Heart left ventricle (tissue), 16 donors: ENCODE measurements around the gene RGS7. TPM values are rescaled to one million over a fixed set of nuclear protein-coding genes. Genes with fewer than 3 reads are reported as not detected.

ENCODE experiments used
- ATAC-seq, 4 donors: fragments of 200-7000 bp; cut with Tn5 transposase; one replicate each; pipeline ENCODE4 v1.9.1; 2020 to 2022; ENCODE audit warnings: moderate library complexity in 4 of 4, mild to moderate bottlenecking in 3 of 4, moderate number of reproducible peaks in 1 of 4
- DNase-seq, 5 donors: peaks; one replicate each; pipeline ENCODE4 v3.0.0-alpha.2; 2020
- H3K27ac ChIP-seq, 12 donors: fragments of 200-600 bp; sonication (generic) in 4 of 12; one replicate each; pipeline versions ENCODE4 v1.5.0 to v1.8.0; 2016 to 2022; ENCODE audit warnings: mild to moderate bottlenecking in 2 of 12
- H3K27me3 ChIP-seq, 9 donors: fragments of 200-600 bp; sonication (generic) in 2 of 9; one replicate each; pipeline versions ENCODE4 v1.5.1 to v1.8.0; 2016 to 2022; ENCODE audit warnings: mild to moderate bottlenecking in 3 of 9
- H3K36me3 ChIP-seq, 9 donors: fragments of 200-600 bp; sonication (generic) in 2 of 9; one replicate each; pipeline versions ENCODE4 v1.5.0 to v1.8.0; 2018 to 2022; ENCODE audit warnings: mild to moderate bottlenecking in 2 of 9
- H3K4me1 ChIP-seq, 12 donors: fragments of 200-600 bp; sonication (generic) in 4 of 12; one replicate each; pipeline versions ENCODE4 v1.5.0 to v1.8.0; 2016 to 2022; ENCODE audit warnings: mild to moderate bottlenecking in 3 of 12
- H3K4me3 ChIP-seq, 12 donors: fragments of 200-600 bp; sonication (generic) in 4 of 12; one replicate each; pipeline versions ENCODE4 v1.5.0 to v1.8.0; 2017 to 2022; ENCODE audit warnings: mild to moderate bottlenecking in 9 of 12, moderate library complexity in 4 of 12
- H3K9me3 ChIP-seq, 12 donors: fragments of 200-600 bp; sonication (generic) in 4 of 12; one replicate each; pipeline versions ENCODE4 v1.5.0 to v1.8.0; 2016 to 2022; ENCODE audit warnings: mild to moderate bottlenecking in 1 of 12
- POLR2A ChIP-seq, 2 donors: fragments of 450-650 bp; IDR thresholded peaks; one replicate each; pipeline ENCODE4 v1.6.1; 2017; ENCODE audit warnings: antibody characterized with exemption in 2 of 2, mild to moderate bottlenecking in 2 of 2, moderate library complexity in 2 of 2
- WGBS, 4 donors: extraction: QIAGEN DNeasy Blood & Tissue Kit in 2 of 4; methylation state at CpG; one replicate each; pipeline versions ENCODE4 v1.1.5 to v1.1.7; 2013 to 2018; 5-methylcytosine and 5-hydroxymethylcytosine counted together
- intact Hi-C, 10 donors: fragments of 100-400 bp; cut with DNase I; formaldehyde crosslinking; loops; one replicate each; pipeline versions ENCODE4 v1.11.1 to v1.14.2; 2022
- polyA plus RNA-seq, 2 donors: library from polyadenylated mRNA; stranded (reverse); fragments of 200-250 nt; gene quantifications; one replicate each; pipeline ENCODE4 v1.2.3, GENCODE V29; 2013
- total RNA-seq, 9 donors: library from RNA; depleted of rRNA in 2 of 9; stranded (reverse); fragments of >200 nt in 2 of 9; fragmentation: NEBNext Ultra II Directional in 3 of 9; extraction: Animal tissue kit (Norgen Biotek cat#: 25700) in 3 of 9; gene quantifications; one replicate each; pipeline versions ENCODE4 v1.1.0 to v1.2.4, GENCODE V29; 2016 to 2023
- TF ChIP-seq, protein P1 (sequence below), 12 donors: fragments of 200-600 bp; sonication (generic) in 4 of 12; IDR thresholded peaks; one replicate each; pipeline versions ENCODE4 v1.5.0 to v1.8.0; 2018 to 2022; ENCODE audit warnings: antibody characterized with exemption in 12 of 12, mild to moderate bottlenecking in 5 of 12
- donor health status: ischemic (EF 13 %, LVEDD 7.1; RV severe dilation, severe dysfunction).
- donor health status: healthy with polysubstance abuse.
- donor health status: DM: no; HTN: yes; CAD: no.
- donor health status: DM: no; HTN: no; CAD: no.
- donor health status: ischemic (EF 25% LVEDD 6.9; RV normal size, moderate dysfunction).
- donor health status: ischemic (EF 25% LVEDD 5.7; RV mildly dilated, moderate dysfunction).
- donor health status: healthy.
- donor health status: DM: yes; HTN: yes; CAD: no.
- donor health status: ischemic (EF 35%, LVEDD 5.7; RV mildly dilated, moderate dysfunction).
- donor health status: nonischemic (EF 11% LVEDD 7.7; RV severe dilation, severe dysfunction).
- donor health status: DM: yes; HTN: yes; CAD: no.
- donor health status: PGD.
- donor health status: ischemic (EF 29% LVEDD 5.4; RV normal size, mild dysfunction).
- donor health status: nonischemic (EF 23%, LVEDD 6.1; RV moderate dilation, normal function).

Gene RGS7
- total and polyA plus RNA-seq, 11 donors, result not detected

GRCh38 chr1:241180569-241180968 is 176.4 kb downstream of the RGS7 start:
- H3K27ac ChIP-seq, result no peak overlapping the region
- intact Hi-C loops, result no loop called here
- H3K27me3 ChIP-seq, result no peaks in the 10 kb centered on the region
- H3K4me1 ChIP-seq, result no peaks in the 10 kb centered on the region
- DNase-seq, result no peak
- 68 to 80% (median 70%) methylated on average over 4 of the region's 4 CpGs for WGBS, 4 donors
- no peaks in the 10 kb centered on the region for H3K36me3 ChIP-seq
- H3K4me3 ChIP-seq, result no peak overlapping the region
- ATAC-seq, result no peak
- TF ChIP-seq, protein P1, sequence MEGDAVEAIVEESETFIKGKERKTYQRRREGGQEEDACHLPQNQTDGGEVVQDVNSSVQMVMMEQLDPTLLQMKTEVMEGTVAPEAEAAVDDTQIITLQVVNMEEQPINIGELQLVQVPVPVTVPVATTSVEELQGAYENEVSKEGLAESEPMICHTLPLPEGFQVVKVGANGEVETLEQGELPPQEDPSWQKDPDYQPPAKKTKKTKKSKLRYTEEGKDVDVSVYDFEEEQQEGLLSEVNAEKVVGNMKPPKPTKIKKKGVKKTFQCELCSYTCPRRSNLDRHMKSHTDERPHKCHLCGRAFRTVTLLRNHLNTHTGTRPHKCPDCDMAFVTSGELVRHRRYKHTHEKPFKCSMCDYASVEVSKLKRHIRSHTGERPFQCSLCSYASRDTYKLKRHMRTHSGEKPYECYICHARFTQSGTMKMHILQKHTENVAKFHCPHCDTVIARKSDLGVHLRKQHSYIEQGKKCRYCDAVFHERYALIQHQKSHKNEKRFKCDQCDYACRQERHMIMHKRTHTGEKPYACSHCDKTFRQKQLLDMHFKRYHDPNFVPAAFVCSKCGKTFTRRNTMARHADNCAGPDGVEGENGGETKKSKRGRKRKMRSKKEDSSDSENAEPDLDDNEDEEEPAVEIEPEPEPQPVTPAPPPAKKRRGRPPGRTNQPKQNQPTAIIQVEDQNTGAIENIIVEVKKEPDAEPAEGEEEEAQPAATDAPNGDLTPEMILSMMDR (IDR thresholded peaks at IDR 0.05), result no peak
- no peak for TF ChIP-seq POLR2A (IDR thresholded peaks at IDR 0.05)
- no peaks in the 10 kb centered on the region for H3K9me3 ChIP-seq

DNA sequence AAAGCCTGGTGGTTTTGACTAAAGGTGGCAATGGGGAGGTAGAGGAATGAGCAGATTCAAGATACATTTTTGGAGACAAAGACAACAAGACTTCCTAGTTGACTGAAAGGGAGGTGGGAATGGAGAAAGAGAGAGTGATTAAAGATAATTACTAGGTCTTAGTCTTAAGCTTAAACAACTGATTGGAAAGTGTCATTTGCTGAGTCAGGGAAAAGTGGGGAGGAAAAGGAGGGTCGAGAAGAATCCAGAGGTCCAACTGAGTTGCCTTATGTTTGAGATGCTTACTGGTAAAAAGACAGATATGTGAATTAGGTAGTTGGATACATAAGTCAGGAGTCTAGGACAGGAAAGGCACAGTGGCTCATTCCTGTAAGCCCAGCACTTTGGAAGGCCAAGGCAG is 179.3 kb downstream of the RGS7 start:
- intact Hi-C loops, result no loop called here
- Histone ChIP-seq H3K9me3 (peaks cover 0 to 4% (median 0%) of the 10 kb centered on the region in 12 donors), H3K27ac (no peak overlapping the region), H3K4me3 (no peak overlapping the region), H3K4me1 (no peaks in the 10 kb centered on the region), H3K27me3 (no peaks in the 10 kb centered on the region), H3K36me3 (no peaks in the 10 kb centered on the region)
- ATAC-seq (no peak), DNase-seq (no peak)
- 31 to 61% (median 56%) methylated on average over 1 of the region's 1 CpG for WGBS, 4 donors
- TF ChIP-seq POLR2A (IDR thresholded peaks at IDR 0.05), result no peak
- TF ChIP-seq, protein P1 (IDR thresholded peaks at IDR 0.05), result no peak

- intact Hi-C loops, result no loop called here
- Histone ChIP-seq H3K4me3 (no peak overlapping the region), H3K4me1 (no peaks in the 10 kb centered on the region), H3K27me3 (no peaks in the 10 kb centered on the region), H3K9me3 (peaks cover 0 to 4% (median 0%) of the 10 kb centered on the region in 12 donors), H3K27ac (no peak overlapping the region), H3K36me3 (no peaks in the 10 kb centered on the region)
- no peak for TF ChIP-seq POLR2A (IDR thresholded peaks at IDR 0.05)
- TF ChIP-seq, protein P1 (IDR thresholded peaks at IDR 0.05), result no peak
- DNase-seq, result no peak
- ATAC-seq, result no peak
These were observed 184.5 kb downstream of the RGS7 start for GRCh38 chr1:241172486-241172885.

GRCh38 chr1:241171991-241172390 is 185.0 kb downstream of the RGS7 start:
- no peak for TF ChIP-seq POLR2A (IDR thresholded peaks at IDR 0.05)
- TF ChIP-seq, protein P1 (IDR thresholded peaks at IDR 0.05), result no peak
- WGBS, 4 donors, result 41 to 54% (median 47%) methylated on average over 3 of the region's 3 CpGs
- DNase-seq, result no peak
- Histone ChIP-seq H3K27ac (no peak overlapping the region), H3K36me3 (no peaks in the 10 kb centered on the region), H3K9me3 (peaks cover 0 to 4% (median 0%) of the 10 kb centered on the region in 12 donors), H3K4me3 (no peak overlapping the region), H3K27me3 (no peaks in the 10 kb centered on the region), H3K4me1 (no peaks in the 10 kb centered on the region)
- no peak for ATAC-seq
- intact Hi-C loops, result no loop called here
